NCI-H774 (cell line): ENCODE data around the gene MYO6.

Experiments used
- DNase-seq: peaks from one replicate; lab custom pipeline; 2025; lab: John Stamatoyannopoulos, UW

MYO6 gene

GRCh38 chr6:75946146-75946831, 197.2 kb downstream of the MYO6 start:
- no peak for DNase-seq

DNA sequence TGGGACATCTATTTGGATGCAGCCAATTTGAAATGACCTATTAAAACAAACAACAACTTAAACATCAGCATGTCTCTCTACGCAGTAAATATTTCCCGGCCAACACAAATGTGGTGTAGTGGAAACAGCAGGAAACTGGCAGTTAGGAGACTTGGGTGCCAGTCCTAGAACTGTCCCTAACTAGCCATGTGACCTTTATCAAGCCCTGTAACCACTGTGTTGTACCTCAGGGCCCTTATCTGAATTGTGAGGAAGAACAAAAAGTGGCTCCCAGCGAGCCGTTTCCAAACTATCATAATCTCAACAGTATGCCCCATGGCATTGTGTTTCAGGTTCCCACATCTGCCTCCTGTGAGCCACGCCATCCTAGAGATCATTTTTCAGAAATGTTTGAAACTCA, 198.9 kb downstream of the MYO6 start:
- DNase-seq = no peak

DNA sequence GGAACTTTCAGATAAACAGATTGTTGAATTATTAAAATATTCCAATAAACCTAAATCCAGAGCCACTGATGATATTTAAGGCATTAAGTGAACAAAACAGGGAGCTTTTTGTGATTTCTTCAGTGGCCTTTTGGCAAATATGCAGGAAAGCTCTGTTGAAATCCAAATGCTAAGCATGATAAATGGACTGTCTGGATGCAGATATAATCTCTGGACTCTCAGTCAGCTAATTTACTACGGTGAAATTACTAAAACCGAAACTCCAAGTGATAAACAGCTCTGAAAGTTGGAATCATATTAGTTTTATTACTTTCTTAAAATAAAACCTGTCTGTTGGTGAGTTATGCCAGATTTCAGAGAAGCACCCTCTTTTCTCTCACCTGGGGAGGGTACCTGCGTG, 203.1 kb downstream of the MYO6 start:
- DNase-seq = no peak

DNA sequence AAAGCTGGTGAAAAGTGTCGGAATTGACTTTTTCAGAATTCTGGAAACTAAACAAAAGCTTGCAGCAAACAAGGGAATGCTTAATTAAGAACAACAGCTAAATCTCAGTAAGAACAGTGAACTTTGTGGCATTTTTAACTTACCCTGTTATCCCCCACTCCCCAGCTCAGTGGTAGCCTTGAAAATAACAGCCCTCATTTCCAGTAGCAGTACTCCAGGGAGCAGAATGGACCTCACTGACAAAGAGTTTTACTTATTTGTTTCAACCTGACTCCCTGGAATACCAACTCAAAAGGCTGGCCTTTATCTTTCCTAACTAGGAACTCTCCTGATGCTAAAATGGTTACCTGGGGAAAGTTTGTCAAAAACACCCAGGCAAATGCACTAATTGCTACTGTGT, 214.5 kb downstream of the MYO6 start:
- no peak for DNase-seq

DNA sequence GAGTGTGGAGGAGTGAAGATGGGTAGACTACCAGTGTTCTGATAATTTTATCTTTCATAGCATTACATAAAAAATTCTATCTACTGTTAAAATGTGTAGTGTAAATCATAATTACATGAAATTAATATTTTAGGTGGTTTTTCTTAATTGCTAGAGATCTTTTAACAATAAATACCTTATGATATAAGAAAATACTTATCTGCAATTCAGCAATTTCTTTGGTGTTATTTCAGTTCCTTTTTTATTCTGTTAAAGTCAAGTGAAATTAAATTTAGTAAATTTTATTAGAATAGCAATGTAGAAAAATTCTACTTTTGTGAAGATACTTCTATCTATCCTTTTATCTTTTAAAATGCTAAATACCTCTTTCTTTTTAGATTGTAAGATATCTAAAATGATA, 219.1 kb downstream of the MYO6 start:
- DNase-seq = no peak
